Neural progenitor cell (in vitro differentiated cells): ENCODE data around the gene NQO2.

Experiments
- CTCF ChIP-seq: fragments of 200-600 bp; sonication (generic); IDR thresholded peaks from 2 replicates; pipeline ENCODE4 v1.5.1; 2017; ENCODE audit warnings: antibody characterized with exemption, mild to moderate bottlenecking
- EZH2 ChIP-seq: fragments of 200-600 bp; sonication (generic); IDR thresholded peaks from 2 replicates; pipeline ENCODE4 v1.6.1; 2017; ENCODE audit warnings: antibody characterized with exemption, mild to moderate bottlenecking, moderate library complexity
- EZH2phosphoT487 ChIP-seq: fragments of 200-600 bp; sonication (generic); IDR thresholded peaks from 2 replicates; pipeline ENCODE4 v1.6.1; 2017; ENCODE audit warnings: antibody characterized with exemption

- TF ChIP-seq CTCF (no peak), EZH2 (no peak), EZH2phosphoT487 (no peak)
Observed at GRCh38 chr6:3019065-3019464, 19.4 kb downstream of the NQO2 start.
